Keratinocyte (primary cell): ENCODE measurements around the gene SNX20. TPM values are rescaled to one million over a fixed set of nuclear protein-coding genes. Genes with fewer than 3 reads are reported as not detected.

ENCODE experiments used
- DNase-seq: peaks from one replicate; pipeline ENCODE4 v3.0.0-alpha.2; 2011; ENCODE audit warnings: low read depth, missing footprints, low spot score
- FAIRE-seq: peaks from 2 replicates; lab custom pipeline; 2011; peaks lifted over from hg19 to GRCh38; lab: Jason Lieb, UNC
- H2AFZ ChIP-seq: 2 replicates; pipeline ENCODE4 v1.6.0; 2012; ENCODE audit warnings: low read length, control low read depth, inconsistent platforms; ENCODE audit not compliant: control insufficient read depth
- H3K27ac ChIP-seq: 2 replicates; pipeline ENCODE4 v1.5.1; 2011; ENCODE audit warnings: low read length; ENCODE audit not compliant: control insufficient read depth, insufficient read depth
- H3K27me3 ChIP-seq: 3 replicates; pipeline ENCODE4 v1.6.0; 2011; ENCODE audit warnings: low read length; ENCODE audit not compliant: control insufficient read depth, insufficient read depth; ENCODE audit errors: extremely low read depth
- H3K36me3 ChIP-seq, 2 experiments: 2 replicates in 1 of 2; 3 replicates in 1 of 2; pipeline ENCODE4 v1.5.1; 2011; ENCODE audit warnings: low read length in 2 of 2, mild to moderate bottlenecking in 1 of 2; ENCODE audit not compliant: control insufficient read depth in 2 of 2, insufficient read depth in 2 of 2; ENCODE audit errors: extremely low read depth in 1 of 2
- H3K4me1 ChIP-seq: 3 replicates; pipeline ENCODE4 v1.5.1; 2011; ENCODE audit warnings: low read length; ENCODE audit not compliant: control insufficient read depth, insufficient read depth; ENCODE audit errors: extremely low read depth
- H3K4me2 ChIP-seq: 3 replicates; pipeline ENCODE4 v1.6.0; 2011; ENCODE audit warnings: low read depth, low read length; ENCODE audit not compliant: control insufficient read depth, insufficient read depth; ENCODE audit errors: extremely low read depth
- H3K4me3 ChIP-seq, 3 experiments: fragments of 200-600 bp in 1 of 3; sonication (generic) in 1 of 3; 2 replicates in 2 of 3; 3 replicates in 1 of 3; pipeline ENCODE4 v1.5.1; 2011 to 2016; ENCODE audit warnings: low read length in 3 of 3, mild to moderate bottlenecking in 3 of 3, control low read depth in 2 of 3, inconsistent platforms in 1 of 3, low read depth in 1 of 3, mixed read lengths in 1 of 3, mixed run types in 1 of 3, moderate library complexity in 1 of 3; ENCODE audit not compliant: control insufficient read depth in 2 of 3, insufficient read depth in 2 of 3; ENCODE audit errors: extremely low read depth in 1 of 3
- H3K79me2 ChIP-seq: 2 replicates; pipeline ENCODE4 v1.6.0; 2012; ENCODE audit warnings: low read length; ENCODE audit not compliant: control insufficient read depth, insufficient read depth
- H3K9ac ChIP-seq: 3 replicates; pipeline ENCODE4 v1.6.0; 2011; ENCODE audit warnings: low read length; ENCODE audit not compliant: control insufficient read depth, insufficient read depth; ENCODE audit errors: extremely low read depth
- H3K9me1 ChIP-seq: 3 replicates; pipeline ENCODE4 v1.6.0; 2011; ENCODE audit warnings: low read length; ENCODE audit not compliant: control insufficient read depth, insufficient read depth; ENCODE audit errors: extremely low read depth
- H3K9me3 ChIP-seq: 2 replicates; pipeline ENCODE4 v1.5.1; 2012; ENCODE audit warnings: low read depth, low read length; ENCODE audit not compliant: control insufficient read depth
- H4K20me1 ChIP-seq: 3 replicates; pipeline ENCODE4 v1.6.0; 2011; ENCODE audit warnings: low read length; ENCODE audit not compliant: control insufficient read depth, insufficient read depth; ENCODE audit errors: extremely low read depth
- EZH2 ChIP-seq: IDR thresholded peaks from one replicate; pipeline ENCODE4 v1.6.1; 2012; ENCODE audit warnings: inconsistent platforms, mild to moderate bottlenecking, low read length, moderate library complexity
- dilution Hi-C: fragments of 300-500 bp; cut with MboI; formaldehyde crosslinking; loops from one replicate; pipeline ENCODE4 v1.7.0; 2020; ENCODE audit warnings: low sequenced_read_pairs; ENCODE audit not compliant: extremely low pct_ligation_motif_present
- polyA plus RNA-seq, 5 experiments: library from polyadenylated mRNA; depleted of rRNA in 3 of 5; stranded (reverse) in 3 of 5; stranded (forward) in 1 of 5; unstranded in 1 of 5; fragments of >200 nt; gene quantifications; 1 replicate in 1 of 5; 2 replicates in 3 of 5; 3 replicates in 1 of 5; pipeline versions ENCODE4 v1.2.1 to v1.2.3, GENCODE V29; 2011 to 2012; ENCODE audit warnings: missing spikeins in 2 of 5, low read depth in 1 of 5, low replicate concordance in 1 of 5
- TF ChIP-seq, protein P1 (sequence below), 3 experiments: IDR thresholded peaks in 1 of 3; conservative IDR thresholded peaks in 1 of 3; optimal IDR thresholded peaks in 1 of 3; 2 replicates in 2 of 3; 3 replicates in 1 of 3; pipeline versions ENCODE3 to v1.5.1; 2011; ENCODE audit warnings: low read length in 3 of 3, mild to moderate bottlenecking in 3 of 3, moderate library complexity in 2 of 3, control low read depth in 1 of 3, inconsistent platforms in 1 of 3; ENCODE audit not compliant: insufficient read depth in 2 of 3; ENCODE audit errors: extremely low read depth in 1 of 3

Gene SNX20
- polyA plus RNA-seq, 1 donor (not counting 4 experiments of a cell fraction or from before 2014, with no cell fraction given) = not detected

DNA sequence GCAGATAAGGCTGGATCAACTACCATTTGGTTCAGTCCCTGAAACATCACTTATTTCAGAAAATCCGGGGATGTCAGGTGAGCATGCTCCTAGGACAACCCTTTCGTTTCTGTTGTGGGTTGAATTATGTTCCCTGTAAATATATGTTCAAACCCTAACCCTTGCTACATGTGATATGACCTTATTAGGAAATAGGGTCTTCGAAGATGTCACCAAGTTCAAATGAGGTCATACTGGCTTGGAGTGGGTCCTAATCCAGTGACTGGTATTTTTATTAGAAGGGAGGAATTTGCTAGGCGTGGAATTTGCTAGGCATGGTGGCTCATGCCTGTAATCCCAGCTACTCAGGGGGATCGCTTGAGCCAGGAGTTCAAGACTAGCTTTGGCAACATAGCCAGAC lies 21.3 kb downstream of the SNX20 start:
- no peak overlapping the region for H2AFZ ChIP-seq
- no peaks in the 10 kb centered on the region for H3K9me3 ChIP-seq
- H4K20me1 ChIP-seq = no peaks in the 10 kb centered on the region
- H3K36me3 ChIP-seq = no peaks in the 10 kb centered on the region
- no peaks in the 10 kb centered on the region for H3K27me3 ChIP-seq
- H3K4me3 ChIP-seq = no peak overlapping the region
- no peak overlapping the region for H3K27ac ChIP-seq
- no peak for TF ChIP-seq EZH2
- TF ChIP-seq, protein P1, sequence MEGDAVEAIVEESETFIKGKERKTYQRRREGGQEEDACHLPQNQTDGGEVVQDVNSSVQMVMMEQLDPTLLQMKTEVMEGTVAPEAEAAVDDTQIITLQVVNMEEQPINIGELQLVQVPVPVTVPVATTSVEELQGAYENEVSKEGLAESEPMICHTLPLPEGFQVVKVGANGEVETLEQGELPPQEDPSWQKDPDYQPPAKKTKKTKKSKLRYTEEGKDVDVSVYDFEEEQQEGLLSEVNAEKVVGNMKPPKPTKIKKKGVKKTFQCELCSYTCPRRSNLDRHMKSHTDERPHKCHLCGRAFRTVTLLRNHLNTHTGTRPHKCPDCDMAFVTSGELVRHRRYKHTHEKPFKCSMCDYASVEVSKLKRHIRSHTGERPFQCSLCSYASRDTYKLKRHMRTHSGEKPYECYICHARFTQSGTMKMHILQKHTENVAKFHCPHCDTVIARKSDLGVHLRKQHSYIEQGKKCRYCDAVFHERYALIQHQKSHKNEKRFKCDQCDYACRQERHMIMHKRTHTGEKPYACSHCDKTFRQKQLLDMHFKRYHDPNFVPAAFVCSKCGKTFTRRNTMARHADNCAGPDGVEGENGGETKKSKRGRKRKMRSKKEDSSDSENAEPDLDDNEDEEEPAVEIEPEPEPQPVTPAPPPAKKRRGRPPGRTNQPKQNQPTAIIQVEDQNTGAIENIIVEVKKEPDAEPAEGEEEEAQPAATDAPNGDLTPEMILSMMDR (optimal IDR thresholded peaks at IDR 0.05 in 1 of 3, IDR thresholded peaks at IDR 0.05 in 1 of 3, conservative IDR thresholded peaks at IDR 0.05 in 1 of 3; ENCODE audit: extremely low read depth in 1 of 3, insufficient read depth in 2 of 3, low read length in 3 of 3) = no peak
- H3K79me2 ChIP-seq = no peaks in the 10 kb centered on the region
- H3K9me1 ChIP-seq = no peaks in the 10 kb centered on the region
- H3K4me2 ChIP-seq = no peak overlapping the region
- peaks cover under 1% of the 10 kb centered on the region for H3K4me1 ChIP-seq
- no peak for FAIRE-seq
- H3K9ac ChIP-seq = no peak overlapping the region
- dilution Hi-C loops = no loop called here
- no peak for DNase-seq

DNA sequence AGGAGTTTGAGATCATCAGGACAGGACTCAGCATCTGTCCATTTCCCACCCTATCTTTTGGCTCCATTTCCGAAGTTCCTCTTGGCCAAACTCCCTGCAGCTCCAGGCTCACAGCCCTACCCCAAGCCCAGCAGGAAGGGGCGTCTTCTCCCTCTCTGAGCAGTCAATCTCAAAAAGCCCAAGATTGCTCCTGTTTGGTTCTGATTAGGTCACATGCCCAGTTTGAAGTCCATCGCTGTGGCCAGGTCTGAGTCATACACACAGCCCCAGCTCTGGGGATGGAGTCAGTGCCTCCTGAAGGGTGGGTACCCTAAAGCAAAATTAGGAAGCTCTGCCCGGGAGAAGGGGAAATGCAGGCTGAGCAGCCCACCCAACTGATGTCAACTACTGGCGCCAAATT lies 23.9 kb downstream of the SNX20 start:
- Histone ChIP-seq H4K20me1 (no peaks in the 10 kb centered on the region), H3K4me3 (no peak overlapping the region), H3K36me3 (no peaks in the 10 kb centered on the region), H3K9me1 (no peaks in the 10 kb centered on the region), H3K27me3 (no peaks in the 10 kb centered on the region), H3K4me2 (no peak overlapping the region), H3K79me2 (no peaks in the 10 kb centered on the region), H3K27ac (no peak overlapping the region), H3K9me3 (no peaks in the 10 kb centered on the region), H2AFZ (no peak overlapping the region), H3K4me1 (no peaks in the 10 kb centered on the region), H3K9ac (no peak overlapping the region)
- FAIRE-seq = no peak
- dilution Hi-C loops = no loop called here
- DNase-seq = no peak
- no peak for TF ChIP-seq EZH2
- TF ChIP-seq, protein P1 (optimal IDR thresholded peaks at IDR 0.05 in 1 of 3, IDR thresholded peaks at IDR 0.05 in 1 of 3, conservative IDR thresholded peaks at IDR 0.05 in 1 of 3; ENCODE audit: extremely low read depth in 1 of 3, insufficient read depth in 2 of 3, low read length in 3 of 3) = no peak
